ENCODE results near the gene RHBDF1. TPM values are rescaled to one million over a fixed set of nuclear protein-coding genes. Genes with fewer than 3 reads are reported as not detected.
"Not testable (repeated sequence)": the region's sequence is repeated elsewhere in the genome, so short reads cannot be mapped to it uniquely, and the experiment has no call there.

Gene RHBDF1
- total RNA-seq, 1 experiment from 2014 or later: 5.8 TPM

DNA sequence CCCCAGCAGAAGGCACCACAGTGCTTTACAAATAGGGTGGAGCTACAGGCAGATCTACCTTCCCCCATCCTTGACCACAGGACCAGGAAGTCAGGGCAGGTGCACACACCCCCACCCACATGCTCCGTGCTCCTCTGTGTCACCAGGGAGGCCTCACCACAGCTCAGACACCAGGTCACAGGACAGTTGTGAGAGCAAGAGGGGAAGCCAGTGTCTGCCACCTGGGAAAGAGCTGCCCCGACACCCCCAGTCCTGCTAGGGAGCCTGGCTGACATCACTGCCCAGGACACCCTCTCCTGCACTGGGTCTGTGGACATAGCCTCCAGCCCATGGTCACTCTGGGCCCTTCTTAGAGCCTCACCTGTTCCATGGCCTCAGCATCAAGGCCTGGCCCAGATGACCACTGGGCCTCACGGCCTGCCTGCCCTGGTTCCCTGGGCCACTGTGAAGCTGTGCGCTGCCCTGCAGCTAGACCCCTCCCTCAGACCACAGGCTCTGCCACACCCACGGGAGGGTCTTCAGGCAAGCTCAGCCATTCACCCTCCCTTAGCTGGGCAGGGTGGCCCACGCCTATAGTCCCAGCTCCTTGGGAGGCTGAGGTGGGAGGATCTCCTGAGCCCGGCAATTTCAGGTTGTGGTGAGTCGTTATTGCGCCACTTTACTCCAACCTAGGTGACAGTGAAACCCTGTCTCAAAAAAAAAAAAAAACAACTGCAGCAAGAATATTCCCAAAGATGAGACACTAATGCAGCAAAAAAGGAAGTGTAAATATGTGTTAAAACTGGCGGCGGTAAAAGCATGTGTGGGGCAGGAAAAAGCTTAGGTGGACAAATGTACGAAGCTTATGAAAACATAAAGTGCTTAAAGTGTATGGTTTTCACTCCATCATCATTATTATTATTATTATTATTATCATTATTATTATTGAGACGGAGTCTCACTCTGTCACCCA lies 33.2 kb downstream of the RHBDF1 start:
- intact Hi-C loops (cut with micrococcal nuclease; ENCODE audit: unreplicated experiment): no loop called here
- H3K27me3 ChIP-seq (replicated peaks; ENCODE audit: insufficient read depth, low read depth, low read length, poor library complexity): no peaks in the 10 kb centered on the region
- H3K4me3 ChIP-seq (ENCODE audit: low read depth, low read length, poor library complexity, severe bottlenecking): no peak overlapping the region
- ChIA-PET CTCF (interaction anchor here (0.7 kb wide), 1 partner anchor 57 kb away, joined by 3 read pairs; no protein-coding TSS in a partner anchor), POLR2A (ENCODE audit: low non-redundant PET) (no interaction called here)
- TF ChIP-seq, protein P1, sequence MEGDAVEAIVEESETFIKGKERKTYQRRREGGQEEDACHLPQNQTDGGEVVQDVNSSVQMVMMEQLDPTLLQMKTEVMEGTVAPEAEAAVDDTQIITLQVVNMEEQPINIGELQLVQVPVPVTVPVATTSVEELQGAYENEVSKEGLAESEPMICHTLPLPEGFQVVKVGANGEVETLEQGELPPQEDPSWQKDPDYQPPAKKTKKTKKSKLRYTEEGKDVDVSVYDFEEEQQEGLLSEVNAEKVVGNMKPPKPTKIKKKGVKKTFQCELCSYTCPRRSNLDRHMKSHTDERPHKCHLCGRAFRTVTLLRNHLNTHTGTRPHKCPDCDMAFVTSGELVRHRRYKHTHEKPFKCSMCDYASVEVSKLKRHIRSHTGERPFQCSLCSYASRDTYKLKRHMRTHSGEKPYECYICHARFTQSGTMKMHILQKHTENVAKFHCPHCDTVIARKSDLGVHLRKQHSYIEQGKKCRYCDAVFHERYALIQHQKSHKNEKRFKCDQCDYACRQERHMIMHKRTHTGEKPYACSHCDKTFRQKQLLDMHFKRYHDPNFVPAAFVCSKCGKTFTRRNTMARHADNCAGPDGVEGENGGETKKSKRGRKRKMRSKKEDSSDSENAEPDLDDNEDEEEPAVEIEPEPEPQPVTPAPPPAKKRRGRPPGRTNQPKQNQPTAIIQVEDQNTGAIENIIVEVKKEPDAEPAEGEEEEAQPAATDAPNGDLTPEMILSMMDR (conservative IDR thresholded peaks at IDR 0.05; ENCODE audit: low read depth, low read length): no peak
- TF ChIP-seq EZH2 (IDR thresholded peaks at IDR 0.05; ENCODE audit: borderline replicate concordance, low read depth, low read length, poor library complexity, severe bottlenecking): no peak
- DNase-seq (ENCODE audit: low spot score): no peak
- no peaks in the 10 kb centered on the region for H3K4me1 ChIP-seq (ENCODE audit: insufficient read depth, low read length, poor library complexity, severe bottlenecking)
- BruUV-seq (replicated peaks): no TSS peak
- H3K36me3 ChIP-seq (ENCODE audit: insufficient read depth, low read length, poor library complexity, severe bottlenecking): no peaks in the 10 kb centered on the region
- no peak overlapping the region for H3K27ac ChIP-seq (ENCODE audit: low read depth, low read length, poor library complexity, severe bottlenecking)
- no peaks in the 10 kb centered on the region for H3K9me3 ChIP-seq (ENCODE audit: low read depth, low read length, poor library complexity, severe bottlenecking)

DNA sequence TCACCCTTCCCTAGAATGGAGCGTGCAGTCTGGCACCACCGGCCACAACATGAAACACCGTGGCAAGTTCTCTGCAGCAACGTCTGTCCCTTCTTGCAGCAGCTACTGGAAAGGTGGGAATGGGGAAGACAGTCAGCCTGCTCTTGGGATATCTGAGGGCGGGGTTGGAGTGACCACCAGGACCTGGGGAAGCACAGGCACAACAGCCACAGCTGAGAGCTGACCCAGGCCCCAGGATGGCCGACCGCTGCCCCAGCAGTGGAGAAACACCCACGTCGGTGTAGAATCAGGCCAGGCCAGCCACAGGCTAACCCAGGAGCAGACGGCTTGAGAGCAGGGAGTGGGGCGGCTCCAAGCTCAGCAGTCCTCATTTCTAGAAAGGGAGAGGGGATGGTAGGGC lies 34.2 kb downstream of the RHBDF1 start:
- POLR2A ChIA-PET (ENCODE audit: low non-redundant PET); H3K27me3 ChIP-seq (replicated peaks; ENCODE audit: insufficient read depth, low read depth, low read length, poor library complexity); BruUV-seq (replicated peaks); H3K27ac ChIP-seq (ENCODE audit: low read depth, low read length, poor library complexity, severe bottlenecking); DNase-seq (ENCODE audit: low spot score); H3K4me3 ChIP-seq (ENCODE audit: low read depth, low read length, poor library complexity, severe bottlenecking); H3K36me3 ChIP-seq (ENCODE audit: insufficient read depth, low read length, poor library complexity, severe bottlenecking); H3K9me3 ChIP-seq (ENCODE audit: low read depth, low read length, poor library complexity, severe bottlenecking); CTCF ChIA-PET; intact Hi-C loops (cut with micrococcal nuclease; ENCODE audit: unreplicated experiment); H3K4me1 ChIP-seq (ENCODE audit: insufficient read depth, low read length, poor library complexity, severe bottlenecking): not testable (repeated sequence)

DNA sequence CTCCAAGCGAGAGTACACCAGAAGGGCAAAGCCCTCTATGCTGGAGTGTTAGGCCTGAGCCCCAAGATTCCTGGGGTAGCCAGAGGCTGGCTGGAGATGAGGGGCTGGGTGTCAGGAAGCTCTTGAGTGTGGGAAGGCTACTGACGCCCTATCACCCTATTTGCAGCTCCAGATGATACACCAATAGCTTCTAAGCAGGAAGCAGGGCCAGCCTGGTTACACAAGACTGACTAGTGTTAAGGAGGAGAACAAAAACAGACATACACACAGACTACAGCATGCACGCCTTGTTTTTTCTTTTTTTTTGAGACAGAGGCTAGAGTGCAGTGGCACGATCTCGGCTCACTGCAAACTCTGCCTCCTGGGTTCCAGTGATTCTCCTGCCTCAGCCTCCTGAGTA lies 34.9 kb downstream of the RHBDF1 start:
- H3K36me3 ChIP-seq (ENCODE audit: insufficient read depth, low read length, poor library complexity, severe bottlenecking): no peaks in the 10 kb centered on the region
- H3K27ac ChIP-seq (ENCODE audit: low read depth, low read length, poor library complexity, severe bottlenecking): no peak overlapping the region
- DNase-seq (ENCODE audit: low spot score): no peak
- BruUV-seq (replicated peaks): no TSS peak
- no peaks in the 10 kb centered on the region for H3K9me3 ChIP-seq (ENCODE audit: low read depth, low read length, poor library complexity, severe bottlenecking)
- CTCF ChIA-PET: no interaction called here
- POLR2A ChIA-PET (ENCODE audit: low non-redundant PET): no interaction called here
- no peak overlapping the region for H3K4me3 ChIP-seq (ENCODE audit: low read depth, low read length, poor library complexity, severe bottlenecking)
- TF ChIP-seq, protein P1 (conservative IDR thresholded peaks at IDR 0.05; ENCODE audit: low read depth, low read length): no peak
- TF ChIP-seq EZH2 (IDR thresholded peaks at IDR 0.05; ENCODE audit: borderline replicate concordance, low read depth, low read length, poor library complexity, severe bottlenecking): no peak
- intact Hi-C loops (cut with micrococcal nuclease; ENCODE audit: unreplicated experiment): no loop called here
- no peaks in the 10 kb centered on the region for H3K27me3 ChIP-seq (replicated peaks; ENCODE audit: insufficient read depth, low read depth, low read length, poor library complexity)
- H3K4me1 ChIP-seq (ENCODE audit: insufficient read depth, low read length, poor library complexity, severe bottlenecking): no peaks in the 10 kb centered on the region
